ENCODE results near the gene REST. TPM values are rescaled to one million over a fixed set of nuclear protein-coding genes. Genes with fewer than 3 reads are reported as not detected.
"Not testable (repeated sequence)": the region's sequence is repeated elsewhere in the genome, so short reads cannot be mapped to it uniquely, and the experiment has no call there.

Gene REST
- total RNA-seq, 6 donors from 2014 or later = 18.3 to 40.2 (median 31.8) TPM

GRCh38 chr4:56876264-56876663 lies 31.4 kb upstream of the REST start:
- H3K27me3 ChIP-seq = no peaks in the 10 kb centered on the region
- DNase-seq (no peak), ATAC-seq (ENCODE audit: low FRiP score in 2 of 2) (no peak)
- no peak overlapping the region for H3K27ac ChIP-seq
- no peak overlapping the region for H3K4me3 ChIP-seq
- no peaks in the 10 kb centered on the region for H3K9me3 ChIP-seq
- no peaks in the 10 kb centered on the region for H3K36me3 ChIP-seq
- TF ChIP-seq CTCF (IDR thresholded peaks at IDR 0.05) (no peak), EP300 (IDR thresholded peaks at IDR 0.05) (no peak), POLR2A (IDR thresholded peaks at IDR 0.05) (no peak), POLR2AphosphoS5 (IDR thresholded peaks at IDR 0.05) (no peak)
- no peaks in the 10 kb centered on the region for H3K4me1 ChIP-seq
- WGBS, 2 donors = 92 to 93% methylated on average over 4 of the region's 4 CpGs

GRCh38 chr4:56879996-56880395 lies 27.7 kb upstream of the REST start:
- H3K27me3 ChIP-seq = no peaks in the 10 kb centered on the region
- ATAC-seq (ENCODE audit: low FRiP score in 2 of 2) (no peak), DNase-seq (no peak)
- 66 to 68% methylated on average over 3 of the region's 3 CpGs for WGBS, 2 donors
- no peaks in the 10 kb centered on the region for H3K4me1 ChIP-seq
- H3K9me3 ChIP-seq = no peaks in the 10 kb centered on the region
- TF ChIP-seq CTCF (IDR thresholded peaks at IDR 0.05) (no peak), POLR2AphosphoS5 (IDR thresholded peaks at IDR 0.05) (no peak), EP300 (IDR thresholded peaks at IDR 0.05) (no peak), POLR2A (IDR thresholded peaks at IDR 0.05) (no peak)
- no peaks in the 10 kb centered on the region for H3K36me3 ChIP-seq
- no peak overlapping the region for H3K4me3 ChIP-seq
- H3K27ac ChIP-seq = no peak overlapping the region

GRCh38 chr4:56880572-56880971 lies 27.1 kb upstream of the REST start:
- DNase-seq (no peak), ATAC-seq (ENCODE audit: low FRiP score in 2 of 2) (no peak)
- H3K4me3 ChIP-seq = no peak overlapping the region
- H3K4me1 ChIP-seq = no peaks in the 10 kb centered on the region
- H3K27me3 ChIP-seq = no peaks in the 10 kb centered on the region
- H3K36me3 ChIP-seq = no peaks in the 10 kb centered on the region
- no peak overlapping the region for H3K27ac ChIP-seq
- WGBS, 2 donors = 70 to 76% methylated on average over 5 of the region's 5 CpGs
- TF ChIP-seq EP300 (IDR thresholded peaks at IDR 0.05) = no peak
- TF ChIP-seq POLR2AphosphoS5 (IDR thresholded peaks at IDR 0.05) = no peak
- TF ChIP-seq POLR2A (IDR thresholded peaks at IDR 0.05) = no peak
- no peak for TF ChIP-seq CTCF (IDR thresholded peaks at IDR 0.05)
- H3K9me3 ChIP-seq = no peaks in the 10 kb centered on the region

- not testable (repeated sequence) for DNase-seq; H3K9me3 ChIP-seq; H3K4me3 ChIP-seq; H3K27ac ChIP-seq; H3K27me3 ChIP-seq; H3K36me3 ChIP-seq; ATAC-seq (ENCODE audit: low FRiP score in 2 of 2); H3K4me1 ChIP-seq
- 60 to 72% methylated on average over 3 of the region's 3 CpGs for WGBS, 2 donors
Measured at GRCh38 chr4:56884511-56884910, 23.2 kb upstream of the REST start.

GRCh38 chr4:56892691-56893090 lies 15.0 kb upstream of the REST start:
- WGBS, 2 donors = 85 to 100% methylated on average over 1 of the region's 1 CpG
- Histone ChIP-seq H3K27me3 (no peaks in the 10 kb centered on the region), H3K27ac (no peak overlapping the region), H3K36me3 (no peaks in the 10 kb centered on the region), H3K9me3 (no peaks in the 10 kb centered on the region), H3K4me1 (no peaks in the 10 kb centered on the region), H3K4me3 (no peak overlapping the region)
- TF ChIP-seq CTCF (IDR thresholded peaks at IDR 0.05) (no peak), EP300 (IDR thresholded peaks at IDR 0.05) (no peak), POLR2A (IDR thresholded peaks at IDR 0.05) (no peak), POLR2AphosphoS5 (IDR thresholded peaks at IDR 0.05) (no peak)
- DNase-seq (no peak), ATAC-seq (ENCODE audit: low FRiP score in 2 of 2) (no peak)

- WGBS, 2 donors = 89 to 94% methylated on average over 13 to 17 of the region's 17 CpGs
- peak in 1 of 2 donors; percentile 34 for DNase-seq
- not testable (repeated sequence) for H3K27me3 ChIP-seq; H3K27ac ChIP-seq; H3K4me1 ChIP-seq; H3K4me3 ChIP-seq; ATAC-seq (ENCODE audit: low FRiP score in 2 of 2); H3K9me3 ChIP-seq; H3K36me3 ChIP-seq
Measured at GRCh38 chr4:56897842-56898241, 9.9 kb upstream of the REST start.

GRCh38 chr4:56900186-56900585 lies 7.5 kb upstream of the REST start:
- not testable (repeated sequence) for H3K4me3 ChIP-seq; H3K27me3 ChIP-seq; H3K36me3 ChIP-seq; ATAC-seq (ENCODE audit: low FRiP score in 2 of 2); H3K4me1 ChIP-seq; DNase-seq; H3K9me3 ChIP-seq; H3K27ac ChIP-seq
- 96 to 99% methylated on average over 5 of the region's 5 CpGs for WGBS, 2 donors

Data from upper lobe of left lung (tissue), 6 donors.